ENCODE results near the gene PSENEN.

- TF ChIP-seq POLR2AphosphoS5 (IDR thresholded peaks at IDR 0.05) (no peak), EP300 (IDR thresholded peaks at IDR 0.05; ENCODE audit: low read depth) (no peak), CTCF (IDR thresholded peaks at IDR 0.05) (no peak)
Measured at GRCh38 chr19:35791814-35792279, 46.4 kb downstream of the PSENEN start.
